Gastrocnemius medialis (tissue), 4 donors: ENCODE results near the gene GRXCR2. TPM values are rescaled to one million over a fixed set of nuclear protein-coding genes. Genes with fewer than 3 reads are reported as not detected.
"Not testable (repeated sequence)": the region's sequence is repeated elsewhere in the genome, so short reads cannot be mapped to it uniquely, and the experiment has no call there.

Experiments used
- ATAC-seq, 2 donors: fragments of 150-250 bp; one replicate each; pipeline ENCODE4 v1.9.1; 2016
- DNase-seq, 2 donors: peaks; one replicate each; pipeline ENCODE4 v3.0.0-alpha.2; 2019
- H3K27ac ChIP-seq, 4 donors: fragments of 200-600 bp; sonication (generic); 1 replicate in 1 of 4; 2 replicates in 3 of 4; pipeline ENCODE4 v1.5.1; 2016 to 2018; ENCODE audit warnings: mild to moderate bottlenecking in 2 of 4, moderate library complexity in 1 of 4
- H3K27me3 ChIP-seq, 3 donors: fragments of 200-600 bp; sonication (generic) in 2 of 3; 1 replicate in 1 of 3; 2 replicates in 2 of 3; pipeline versions ENCODE4 v1.5.1 to v1.6.0; 2016 to 2019; ENCODE audit warnings: mild to moderate bottlenecking in 1 of 3, moderate library complexity in 1 of 3
- H3K36me3 ChIP-seq, 2 donors: fragments of 200-600 bp; sonication (generic) in 1 of 2; one replicate each; pipeline ENCODE4 v1.5.1; 2017 to 2018
- H3K4me1 ChIP-seq, 2 donors: fragments of 200-600 bp; sonication (generic) in 1 of 2; one replicate each; pipeline ENCODE4 v1.5.1; 2016 to 2017; ENCODE audit warnings: mild to moderate bottlenecking in 2 of 2
- H3K4me3 ChIP-seq, 4 donors: fragments of 200-600 bp; sonication (generic) in 3 of 4; 1 replicate in 1 of 4; 2 replicates in 3 of 4; pipeline ENCODE4 v1.5.1; 2016 to 2019; ENCODE audit warnings: mild to moderate bottlenecking in 2 of 4
- H3K9me3 ChIP-seq, 3 donors: fragments of 200-600 bp; sonication (generic) in 2 of 3; 1 replicate in 1 of 3; 2 replicates in 2 of 3; pipeline ENCODE4 v1.5.1; 2016 to 2019
- CTCF ChIP-seq, 5 experiments: fragments of 450-650 bp in 3 of 5; fragments of 200-600 bp in 2 of 5; sonication (generic) in 2 of 5; IDR thresholded peaks in 4 of 5; conservative IDR thresholded peaks in 1 of 5; 1 replicate in 4 of 5; 2 replicates in 1 of 5; pipeline ENCODE4 v1.5.1; 2016 to 2019; ENCODE audit warnings: antibody characterized with exemption in 5 of 5, mild to moderate bottlenecking in 3 of 5, moderate library complexity in 3 of 5
- POLR2A ChIP-seq, 2 donors: fragments of 450-650 bp; IDR thresholded peaks; one replicate each; pipeline ENCODE4 v1.6.1; 2017; ENCODE audit warnings: antibody characterized with exemption in 2 of 2, mild to moderate bottlenecking in 2 of 2, moderate library complexity in 2 of 2
- in situ Hi-C, 4 donors: fragments of 200-750 bp; cut with MboI; loops; one replicate each; pipeline versions ENCODE4 v1.15.0 to v1.8.0; 2017; ENCODE audit warnings: low sequenced_read_pairs in 4 of 4
- intact Hi-C: fragments of 100-400 bp; cut with DNase I; formaldehyde crosslinking; loops from one replicate; pipeline ENCODE4 v1.15.1; 2023; ENCODE audit warnings: low total_unique reads
- total RNA-seq, 4 donors: library from RNA; depleted of rRNA; stranded (reverse); fragments of >200 nt; gene quantifications; one replicate each; pipeline versions ENCODE4 v1.1.0 to v1.2.3, GENCODE V29; 2016

Gene GRXCR2
- total RNA-seq, 4 donors from 2014 or later = not detected

- in situ Hi-C loops (no loop called here), intact Hi-C loops (no loop called here)
- no peaks in the 10 kb centered on the region for H3K4me1 ChIP-seq
- ATAC-seq (no peak), DNase-seq (no peak)
- no peak overlapping the region for H3K27ac ChIP-seq
- no peak overlapping the region for H3K4me3 ChIP-seq
- TF ChIP-seq CTCF (IDR thresholded peaks at IDR 0.05 in 4 of 5, conservative IDR thresholded peaks at IDR 0.05 in 1 of 5) (no peak), POLR2A (IDR thresholded peaks at IDR 0.05) (no peak)
- H3K36me3 ChIP-seq = no peaks in the 10 kb centered on the region
- no peaks in the 10 kb centered on the region for H3K9me3 ChIP-seq
- H3K27me3 ChIP-seq = no peaks in the 10 kb centered on the region
Observed at GRCh38 chr5:145903113-145903512, 30.3 kb upstream of the GRXCR2 start.

DNA sequence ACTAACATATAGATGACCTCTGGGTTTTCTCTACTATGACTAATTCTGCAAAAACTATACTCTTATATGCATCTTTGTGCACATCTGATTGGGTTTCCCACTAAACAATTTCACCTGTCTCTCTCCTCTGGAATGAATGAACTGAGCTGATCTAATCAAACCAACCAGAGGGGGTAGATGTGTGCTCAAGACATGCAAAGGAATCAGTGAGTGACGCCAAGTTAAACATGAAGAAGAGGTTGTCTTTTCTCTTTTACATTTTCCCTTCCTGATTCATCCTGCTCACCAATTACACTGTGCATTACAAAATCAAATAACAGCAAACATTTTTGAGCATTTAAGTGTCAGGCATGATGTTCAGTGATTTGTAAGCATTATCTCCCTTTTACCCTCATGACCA, 29.6 kb upstream of the GRXCR2 start:
- no peak for ATAC-seq
- TF ChIP-seq POLR2A (IDR thresholded peaks at IDR 0.05) (no peak), CTCF (IDR thresholded peaks at IDR 0.05 in 4 of 5, conservative IDR thresholded peaks at IDR 0.05 in 1 of 5) (no peak)
- no peaks in the 10 kb centered on the region for H3K36me3 ChIP-seq
- intact Hi-C loops (no loop called here), in situ Hi-C loops (no loop called here)
- no peak overlapping the region for H3K27ac ChIP-seq
- no peaks in the 10 kb centered on the region for H3K27me3 ChIP-seq
- no peak overlapping the region for H3K4me3 ChIP-seq
- DNase-seq = no peak
- no peaks in the 10 kb centered on the region for H3K9me3 ChIP-seq
- H3K4me1 ChIP-seq = no peaks in the 10 kb centered on the region

DNA sequence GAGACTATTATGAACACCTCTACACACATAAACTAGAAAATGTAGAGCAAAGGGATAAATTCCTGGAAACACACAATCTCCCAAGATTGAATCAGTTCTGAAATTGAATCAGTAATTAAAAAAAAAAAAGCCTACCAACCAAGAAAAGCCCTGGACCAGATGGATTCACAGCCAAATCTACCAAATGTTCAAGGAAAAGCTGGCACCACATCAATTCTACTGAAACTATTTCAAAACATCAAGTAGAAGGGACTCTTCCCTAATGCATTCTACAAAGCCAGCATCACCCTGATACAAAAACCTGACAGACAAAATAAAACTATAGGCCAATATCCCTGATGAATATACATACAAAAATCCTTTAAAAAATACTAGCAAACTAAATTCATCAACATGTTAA, 25.4 kb upstream of the GRXCR2 start:
- ATAC-seq (no peak), DNase-seq (no peak)
- in situ Hi-C loops = no loop called here
- TF ChIP-seq CTCF (IDR thresholded peaks at IDR 0.05 in 4 of 5, conservative IDR thresholded peaks at IDR 0.05 in 1 of 5) (no peak), POLR2A (IDR thresholded peaks at IDR 0.05) (no peak)
- Histone ChIP-seq H3K27ac (no peak overlapping the region), H3K4me3 (no peak overlapping the region), H3K27me3 (no peaks in the 10 kb centered on the region), H3K9me3 (no peaks in the 10 kb centered on the region), H3K4me1 (no peaks in the 10 kb centered on the region), H3K36me3 (no peaks in the 10 kb centered on the region)
- intact Hi-C loops = no loop called here

DNA sequence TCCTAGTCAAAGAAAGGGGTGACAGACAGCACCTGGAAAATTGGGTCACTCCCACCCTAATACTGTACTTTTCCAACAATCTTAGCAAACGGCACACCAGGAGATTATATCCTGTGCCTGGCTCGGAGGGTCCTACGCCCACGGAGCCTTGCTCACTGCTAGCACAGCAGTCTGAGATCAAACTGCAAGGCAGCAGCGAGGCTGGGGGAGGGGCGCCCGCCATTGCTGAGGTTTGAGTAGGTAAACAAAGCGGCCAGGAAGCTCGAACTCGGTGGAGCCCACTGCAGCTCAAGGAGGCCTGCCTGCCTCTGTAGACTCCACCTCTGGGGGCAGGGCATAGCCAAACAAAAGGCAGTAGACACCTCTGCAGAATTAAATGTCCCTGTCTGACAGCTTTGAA, 18.6 kb upstream of the GRXCR2 start:
- H3K27me3 ChIP-seq, ATAC-seq, DNase-seq, H3K4me1 ChIP-seq, H3K36me3 ChIP-seq, intact Hi-C loops, H3K4me3 ChIP-seq, H3K27ac ChIP-seq, in situ Hi-C loops, H3K9me3 ChIP-seq: not testable (repeated sequence)

GRCh38 chr5:145889611-145890010, 16.8 kb upstream of the GRXCR2 start:
- Histone ChIP-seq H3K27ac (no peak overlapping the region), H3K4me3 (no peak overlapping the region), H3K36me3 (no peaks in the 10 kb centered on the region), H3K27me3 (no peaks in the 10 kb centered on the region), H3K9me3 (no peaks in the 10 kb centered on the region), H3K4me1 (no peaks in the 10 kb centered on the region)
- DNase-seq (no peak), ATAC-seq (no peak)
- no peak for TF ChIP-seq CTCF (IDR thresholded peaks at IDR 0.05 in 4 of 5, conservative IDR thresholded peaks at IDR 0.05 in 1 of 5)
- TF ChIP-seq POLR2A (IDR thresholded peaks at IDR 0.05) = no peak
- intact Hi-C loops (no loop called here), in situ Hi-C loops (no loop called here)
